Measurements from ENCODE around the gene GNMT.
"Not testable (repeated sequence)": the region's sequence is repeated elsewhere in the genome, so short reads cannot be mapped to it uniquely, and the experiment has no call there.

GNMT gene

GRCh38 chr6:42960243-42961019 is at the start of gene GNMT:
GNMT (plus strand) TSS chr6:42960754; CDS start chr6:42960768, 14 bp downstream.
- DNase-seq, result peak; percentile 87

- DNase-seq, result peak; percentile 94
Measured at GRCh38 chr6:42911171-42912021, 49.2 kb upstream of the GNMT start.

- DNase-seq, result no peak
Measured at GRCh38 chr6:42914546-42914945, 46.0 kb upstream of the GNMT start.

- DNase-seq, result no peak
Measured at GRCh38 chr6:42915732-42916131, 44.8 kb upstream of the GNMT start, which contains the start of gene PTCRA. PTCRA (plus strand) TSS chr6:42916053; CDS start chr6:42916070, 17 bp downstream.

- no peak for DNase-seq
Measured at GRCh38 chr6:42916288-42916687, 44.3 kb upstream of the GNMT start.

- DNase-seq, result no peak
Measured at GRCh38 chr6:42921801-42922200, 38.8 kb upstream of the GNMT start.

- DNase-seq, result no peak
Measured at GRCh38 chr6:42923666-42924065, 36.9 kb upstream of the GNMT start.

- no peak for DNase-seq
Measured at GRCh38 chr6:42925248-42925857, 35.2 kb upstream of the GNMT start.

GRCh38 chr6:42928986-42929820 is 31.4 kb upstream of the GNMT start, which contains the start of gene CNPY3:
CNPY3 (plus strand) TSS chr6:42929480; CDS start chr6:42929571, 91 bp downstream.
- peak; percentile 100 for DNase-seq

GRCh38 chr6:42929821-42930360 is 30.7 kb upstream of the GNMT start:
- DNase-seq, result peak; percentile 79

GRCh38 chr6:42932412-42932811 is 28.1 kb upstream of the GNMT start:
- no peak for DNase-seq

- DNase-seq, result no peak
Measured at GRCh38 chr6:42933205-42933604, 27.3 kb upstream of the GNMT start.

- no peak for DNase-seq
Measured at GRCh38 chr6:42935322-42935721, 25.2 kb upstream of the GNMT start.

GRCh38 chr6:42936398-42936797 is 24.2 kb upstream of the GNMT start:
- DNase-seq, result no peak

GRCh38 chr6:42937548-42938427 is 22.8 kb upstream of the GNMT start:
- no peak for DNase-seq

GRCh38 chr6:42938428-42938796 is 22.1 kb upstream of the GNMT start:
- DNase-seq, result no peak

- no peak for DNase-seq
Measured at GRCh38 chr6:42938987-42939809, 21.4 kb upstream of the GNMT start.

GRCh38 chr6:42939810-42940167 is 20.8 kb upstream of the GNMT start:
- no peak for DNase-seq

GRCh38 chr6:42940493-42941045 is 20.0 kb upstream of the GNMT start:
- no peak for DNase-seq

- not testable (repeated sequence) for DNase-seq
Measured at GRCh38 chr6:42941356-42941755, 19.2 kb upstream of the GNMT start.
